IPS DF 19.7 (cell line): ENCODE measurements around the gene AGFG2.
"Not testable (repeated sequence)": the region's sequence is repeated elsewhere in the genome, so short reads cannot be mapped to it uniquely, and the experiment has no call there.

Source experiments
- DNase-seq: peaks from one replicate; pipeline ENCODE4 v3.0.0-alpha.2; 2013; ENCODE audit warnings: low read depth, low spot score

AGFG2 gene

DNA sequence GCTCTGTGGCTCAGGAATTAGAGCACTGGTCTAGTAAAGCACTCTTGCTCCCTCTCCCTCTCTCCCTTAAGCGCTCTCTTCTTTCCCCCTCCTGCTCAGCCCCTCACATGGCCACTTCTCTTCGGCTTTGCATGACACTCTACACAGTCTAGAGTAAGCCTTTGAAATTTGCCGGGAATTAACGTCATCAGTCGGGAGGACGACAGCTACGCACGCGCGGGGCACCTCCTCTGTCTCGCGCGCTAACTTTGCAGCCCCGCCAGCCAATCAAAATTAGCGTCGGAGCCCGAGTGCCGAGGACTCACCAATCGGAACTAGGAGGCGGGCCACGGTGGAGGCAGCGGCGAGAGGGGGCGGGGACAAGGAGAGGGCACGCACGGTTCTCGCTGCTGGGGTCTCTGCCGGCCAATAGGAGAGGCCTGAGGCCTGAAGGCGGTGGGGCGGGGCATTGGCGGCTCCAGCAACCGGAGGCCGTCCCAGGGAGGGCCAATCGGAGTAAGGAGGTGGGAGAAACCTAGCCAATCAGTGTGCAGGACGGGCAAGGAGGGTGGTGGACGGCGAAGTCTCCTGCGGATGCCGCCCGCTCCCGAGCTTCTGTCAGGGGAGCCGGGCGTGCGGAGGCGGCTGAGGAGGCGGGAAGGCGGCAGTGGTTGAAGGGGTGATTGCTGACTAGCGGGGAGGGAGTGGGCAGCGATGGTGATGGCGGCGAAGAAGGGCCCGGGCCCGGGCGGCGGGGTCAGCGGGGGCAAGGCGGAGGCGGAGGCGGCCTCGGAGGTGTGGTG lies at the start of gene AGFG2:
TSS of gene AGFG2 (plus strand) at position 550 of the 782 bp plus-strand sequence. CDS start at position 694, 144 bp downstream.
- peak; percentile 97 for DNase-seq

DNA sequence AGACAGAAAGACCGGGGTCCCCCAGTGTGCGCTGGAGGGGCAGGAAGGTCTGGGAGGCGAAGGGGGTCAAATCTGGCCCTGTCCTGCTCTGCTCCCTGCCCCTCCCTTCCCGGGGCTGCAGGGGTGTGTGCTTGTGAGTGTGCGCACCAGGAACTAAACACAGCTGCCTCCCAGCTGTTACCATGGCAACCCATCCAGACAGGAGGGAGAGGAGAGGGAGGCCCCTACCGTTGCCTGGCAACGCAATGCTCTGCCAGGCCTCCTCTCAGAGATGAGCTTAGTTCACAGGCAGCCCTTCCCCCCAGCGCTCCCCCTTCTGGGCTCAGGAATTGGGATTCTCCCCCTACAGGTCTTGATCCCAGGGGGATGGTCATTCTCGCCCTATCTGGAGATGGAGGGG lies 49.2 kb upstream of the AGFG2 start:
- DNase-seq, result no peak

- DNase-seq, result no peak
Observed at GRCh38 chr7:100490483-100491191, 48.4 kb upstream of the AGFG2 start.

GRCh38 chr7:100491192-100491578 lies 47.8 kb upstream of the AGFG2 start:
- no peak for DNase-seq

- no peak for DNase-seq
Observed at GRCh38 chr7:100492738-100493475, 46.1 kb upstream of the AGFG2 start.

GRCh38 chr7:100493476-100494264 lies 45.3 kb upstream of the AGFG2 start:
- DNase-seq, result no peak

DNA sequence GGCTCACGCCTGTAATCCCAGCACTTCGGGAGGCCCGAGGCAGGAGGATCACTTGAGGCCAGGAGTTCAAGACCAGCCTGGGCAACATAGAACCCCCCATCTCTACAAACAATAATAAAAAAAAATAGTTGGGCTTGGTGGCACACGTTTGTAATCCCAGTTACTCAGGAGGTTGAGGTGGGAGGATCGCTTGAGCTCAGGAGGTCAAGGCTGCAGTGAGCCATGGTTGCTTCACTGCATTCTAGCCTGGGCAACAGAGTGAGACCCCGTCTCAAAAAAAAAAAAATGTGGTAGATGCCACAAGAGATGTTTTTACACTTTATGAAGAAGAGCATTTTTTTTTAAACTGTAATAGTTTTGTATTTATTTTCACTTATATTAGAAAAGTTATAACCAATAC lies 42.5 kb upstream of the AGFG2 start:
- no peak for DNase-seq

- DNase-seq, result not testable (repeated sequence)
Observed at GRCh38 chr7:100500743-100501142, 38.3 kb upstream of the AGFG2 start.

GRCh38 chr7:100504031-100504430 lies 35.0 kb upstream of the AGFG2 start:
- not testable (repeated sequence) for DNase-seq

- no peak for DNase-seq
Observed at GRCh38 chr7:100504887-100505611, 34.0 kb upstream of the AGFG2 start.

DNA sequence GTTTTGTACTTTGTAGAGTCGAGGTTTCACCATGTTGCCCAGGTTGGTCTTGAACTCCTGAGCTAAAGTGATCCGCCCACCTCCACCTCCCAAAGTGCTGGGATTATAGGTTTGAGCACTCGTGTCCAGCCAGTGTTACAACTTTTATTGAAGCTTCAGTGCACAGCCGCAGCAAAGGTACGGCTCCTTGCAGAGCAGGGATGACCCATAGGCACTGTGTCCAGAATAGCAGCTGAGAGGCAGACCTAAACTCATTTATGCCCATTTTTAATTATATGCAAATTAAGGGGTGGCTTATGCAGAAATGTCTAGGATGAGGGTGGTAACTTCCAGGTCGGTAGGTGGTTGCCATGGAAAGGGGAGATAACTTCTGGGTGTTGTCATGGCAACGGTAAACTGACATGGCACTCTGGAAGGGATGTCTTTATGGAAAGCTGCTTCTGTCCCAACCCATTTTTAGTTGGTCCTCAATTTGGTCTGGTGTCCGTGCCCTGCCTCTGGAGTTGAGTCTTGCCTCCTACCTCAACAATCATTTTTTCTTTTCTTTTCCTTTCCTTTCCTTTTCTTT lies 32.6 kb upstream of the AGFG2 start:
- DNase-seq, result no peak

DNA sequence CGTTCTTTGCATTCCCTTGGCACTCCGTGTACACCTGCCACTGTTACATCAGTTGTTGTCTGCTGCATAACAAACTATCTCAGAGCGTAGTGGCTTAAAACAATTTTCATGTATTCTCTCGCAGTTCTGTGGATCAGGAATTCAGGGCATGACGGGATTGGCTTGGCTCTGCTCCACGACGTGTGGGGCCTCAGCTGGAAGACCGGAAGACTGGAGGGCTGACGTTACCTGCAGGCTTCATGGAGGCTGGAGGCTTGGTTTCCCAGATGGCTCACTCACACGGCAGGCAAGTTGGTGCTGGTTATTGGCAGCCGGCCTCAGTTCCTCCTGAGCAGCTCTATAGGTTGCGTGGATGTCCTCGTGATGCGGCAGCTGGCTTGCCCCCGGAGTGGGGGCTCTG lies 29.8 kb upstream of the AGFG2 start:
- DNase-seq, result no peak

DNA sequence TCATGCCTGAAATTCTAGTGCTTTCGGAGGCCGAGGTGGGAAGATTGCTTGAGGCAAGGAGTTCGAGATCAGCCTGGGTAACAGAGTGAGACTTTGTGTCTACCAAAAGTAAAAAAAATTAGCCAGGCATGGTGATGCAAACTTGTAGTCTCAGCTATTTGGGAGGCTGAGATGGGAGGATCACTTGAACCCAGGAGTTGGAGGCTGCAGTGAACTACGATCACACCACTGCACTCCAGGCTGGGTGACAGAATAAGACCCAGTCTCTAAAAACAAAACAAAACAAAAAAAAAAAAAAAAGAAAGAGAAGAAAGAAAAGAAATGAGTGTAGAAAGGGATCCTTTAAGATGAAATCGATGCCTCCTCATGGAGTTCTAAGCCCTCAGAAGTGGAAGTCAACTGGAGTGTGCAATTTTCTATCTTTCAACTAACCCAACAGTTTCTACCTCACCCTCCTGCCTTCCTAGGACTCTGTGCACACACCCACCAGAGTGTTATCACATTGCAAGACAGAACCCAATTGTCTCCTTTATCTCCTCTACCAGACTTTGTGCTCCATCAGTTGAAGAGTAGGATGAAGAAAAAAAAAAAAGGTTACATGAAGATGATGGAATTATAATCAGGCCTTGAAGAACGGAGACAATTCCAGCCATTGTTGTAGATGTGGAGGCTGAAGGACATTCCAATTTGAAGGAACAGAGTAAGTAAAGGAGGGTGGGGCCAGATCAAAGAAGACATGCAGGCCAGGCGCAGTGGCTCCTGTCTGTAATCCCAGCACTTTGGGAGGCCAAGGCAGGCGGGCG lies 28.4 kb upstream of the AGFG2 start:
- DNase-seq, result no peak

DNA sequence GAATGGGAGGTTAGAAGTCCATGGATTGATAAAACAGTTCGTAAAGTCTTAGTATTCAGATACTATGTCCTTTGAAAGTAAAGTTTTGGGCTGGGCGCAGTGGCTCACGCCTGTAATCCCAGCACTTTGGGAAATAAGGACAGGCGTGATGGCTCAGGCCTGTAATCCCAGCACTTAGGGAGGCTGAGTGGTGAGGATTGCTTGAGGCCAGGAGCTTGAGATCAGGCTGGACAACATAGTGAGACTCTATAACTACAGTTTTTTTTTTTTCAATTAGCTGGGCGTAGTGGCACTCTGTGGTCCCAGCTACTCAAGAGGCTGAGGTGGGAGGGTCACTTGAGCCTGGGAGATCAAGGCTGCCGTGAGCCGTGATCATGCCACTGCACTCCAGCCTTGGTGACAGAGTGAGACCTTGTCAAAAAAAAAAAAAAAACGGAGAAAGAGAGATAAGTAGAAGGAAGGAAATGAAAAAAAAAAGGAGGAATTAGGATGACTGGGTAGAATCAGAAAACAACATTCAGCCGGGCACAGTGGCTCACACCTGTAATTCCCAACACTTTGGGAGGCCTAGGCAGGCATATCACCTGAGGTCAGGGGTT lies 25.7 kb upstream of the AGFG2 start:
- no peak for DNase-seq

GRCh38 chr7:100515072-100515532 lies 23.9 kb upstream of the AGFG2 start:
- no peak for DNase-seq

DNA sequence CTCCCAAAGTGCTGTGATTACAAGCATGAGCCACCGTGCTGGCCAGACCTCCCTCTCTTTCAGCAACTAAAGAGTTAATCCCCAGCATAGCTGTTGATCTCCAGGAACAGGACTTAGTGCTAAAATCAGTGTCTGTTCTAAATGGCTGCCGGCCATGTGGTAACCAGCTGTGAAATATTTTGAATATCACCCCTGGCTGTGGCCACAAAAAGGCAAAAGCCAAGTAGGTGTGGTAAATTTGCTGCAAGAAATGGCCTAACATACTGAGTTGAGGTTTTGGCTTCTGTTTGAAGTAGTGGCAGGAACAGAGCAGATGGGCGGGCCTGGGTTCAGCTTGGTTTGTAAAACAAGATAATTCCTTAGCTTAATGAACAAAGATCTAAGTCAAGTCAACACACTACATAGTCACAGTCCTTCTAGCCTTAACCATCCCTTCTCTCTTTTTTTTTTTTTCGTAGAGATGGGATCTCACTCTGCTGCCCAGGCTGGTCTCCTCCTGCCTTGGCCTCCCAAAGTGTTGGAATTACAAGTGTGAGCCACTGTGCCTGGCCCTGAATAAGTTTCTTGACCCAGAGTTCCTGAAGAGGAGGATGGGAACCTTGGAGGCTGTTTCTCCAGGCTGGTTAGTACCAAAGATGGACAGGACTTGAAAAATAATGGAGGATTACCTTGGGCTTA lies 22.7 kb upstream of the AGFG2 start:
- no peak for DNase-seq

DNA sequence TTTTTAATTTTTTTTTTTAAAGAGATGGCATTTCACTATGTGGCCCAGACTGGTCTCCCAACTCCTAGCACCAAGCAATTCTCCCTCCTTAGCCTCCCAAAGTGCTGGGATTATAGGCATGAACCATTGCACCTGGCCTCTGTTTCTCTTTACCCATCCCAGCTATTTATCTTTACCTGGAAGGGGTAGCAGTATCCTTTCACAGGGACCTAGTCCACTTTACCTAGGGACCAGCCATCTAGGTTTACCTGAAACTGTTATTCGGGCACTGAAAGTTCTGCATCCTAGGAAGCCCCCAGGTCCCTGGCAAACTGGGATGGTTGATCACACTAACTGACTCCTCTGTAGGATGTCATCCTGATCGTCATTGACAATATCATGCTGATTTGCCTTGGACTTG lies 21.7 kb upstream of the AGFG2 start:
- no peak for DNase-seq

GRCh38 chr7:100519580-100519979 lies 19.4 kb upstream of the AGFG2 start:
- DNase-seq, result no peak

- DNase-seq, result no peak
Observed at GRCh38 chr7:100520138-100520537, 18.9 kb upstream of the AGFG2 start.
